HCT116 (cell line): ENCODE measurements around the gene KCNA2. TPM values are rescaled to one million over a fixed set of nuclear protein-coding genes. Genes with fewer than 3 reads are reported as not detected.

Experiments used
- ATAC-seq: fragments of 200-7000 bp; cut with Tn5 transposase; 2 replicates; pipeline ENCODE4 v1.9.1; 2020; ENCODE audit warnings: mild to moderate bottlenecking, moderate library complexity
- BruUV-seq: library from RNA; stranded (reverse); fragments of 400-500 nt; replicated peaks from 2 replicates; lab custom pipeline; 2021; lab: Mats Ljungman, UMichigan
- CTCF ChIA-PET: fragments of 300-600 bp; sonication (Branson Sonifier 250); formaldehyde crosslinking; loops from one replicate; lab custom pipeline; 2021; ENCODE audit warnings: antibody characterized with exemption; lab: Charles Lee
- POLR2A ChIA-PET: fragments of 300-600, 350-600 bp; sonication (Branson Sonifier 250); formaldehyde crosslinking; loops from one replicate; lab custom pipeline; 2021; ENCODE audit warnings: antibody characterized with exemption; lab: Charles Lee
- RAD21 ChIA-PET, 2 experiments: fragments of 300-600 bp; sonication (Branson Sonifier 250); formaldehyde crosslinking; loops; one replicate each; lab custom pipeline; 2023; ENCODE audit warnings: low total read pairs in 2 of 2; ENCODE audit not compliant: uncharacterized antibody in 2 of 2, unreplicated experiment in 2 of 2, low non-redundant PET in 1 of 2; lab: Charles Lee
- DNase-seq: peaks from one replicate; pipeline ENCODE4 v3.0.0-alpha.2; 2010; ENCODE audit warnings: low read depth, low spot score
- H2AFZ ChIP-seq: fragments of 200-600 bp; shearing (Covaris generic), sonication (generic); 2 replicates; pipeline ENCODE4 v1.6.1; 2017; ENCODE audit warnings: low read depth, mixed run types, mixed read lengths, antibody characterized with exemption, low read length; ENCODE audit not compliant: poor library complexity, severe bottlenecking
- H3K27ac ChIP-seq: 2 replicates; pipeline ENCODE4 v1.5.1; 2012; ENCODE audit warnings: low read depth, low read length
- H3K27me3 ChIP-seq: fragments of 200-600 bp; sonication (generic); 2 replicates; pipeline ENCODE4 v1.6.1; 2016; ENCODE audit warnings: mixed run types, low read length, mixed read lengths; ENCODE audit not compliant: insufficient read depth
- H3K36me3 ChIP-seq, 2 experiments: fragments of 200-500 bp in 1 of 2; fragments of 200-600 bp in 1 of 2; sonication (Bioruptor generic) in 1 of 2; sonication (generic) in 1 of 2; 2 replicates each; pipeline versions ENCODE4 v1.5.1 to v1.6.1; 2014 to 2016; ENCODE audit warnings: low read length in 2 of 2, inconsistent platforms in 1 of 2, mixed read lengths in 1 of 2, mixed run types in 1 of 2; ENCODE audit not compliant: insufficient read depth in 2 of 2, control insufficient read depth in 1 of 2
- H3K4me1 ChIP-seq, 2 experiments: fragments of 200-600 bp in 1 of 2; sonication (generic) in 1 of 2; 2 replicates each; pipeline versions ENCODE4 v1.5.1 to v1.6.1; 2012 to 2017; ENCODE audit warnings: low read length in 2 of 2, inconsistent platforms in 1 of 2, mild to moderate bottlenecking in 1 of 2, mixed read lengths in 1 of 2, mixed run types in 1 of 2, moderate library complexity in 1 of 2; ENCODE audit not compliant: insufficient read depth in 2 of 2, control insufficient read depth in 1 of 2
- H3K4me2 ChIP-seq: fragments of 200-600 bp; sonication (generic); 2 replicates; pipeline ENCODE4 v1.6.1; 2017; ENCODE audit warnings: mixed run types, low read length, mixed read lengths
- H3K4me3 ChIP-seq, 2 experiments: fragments of 200-600 bp in 1 of 2; sonication (generic) in 1 of 2; replicated peaks in 1 of 2; 2 replicates each; pipeline ENCODE4 v1.5.1; 2011 to 2016; ENCODE audit warnings: low read length in 2 of 2, control low read depth in 1 of 2, low read depth in 1 of 2, mild to moderate bottlenecking in 1 of 2, mixed read lengths in 1 of 2, mixed run types in 1 of 2
- H3K79me2 ChIP-seq: fragments of 200-600 bp; sonication (generic); 2 replicates; pipeline ENCODE4 v1.6.1; 2017; ENCODE audit warnings: mild to moderate bottlenecking, mixed run types, low read length, moderate library complexity, mixed read lengths; ENCODE audit not compliant: insufficient read depth
- H3K9ac ChIP-seq: fragments of 200-600 bp; sonication (generic); 2 replicates; pipeline ENCODE4 v1.6.1; 2016; ENCODE audit warnings: low read length, mixed read lengths
- H3K9me2 ChIP-seq: fragments of 200-600 bp; sonication (generic), shearing (Covaris generic); 2 replicates; pipeline ENCODE4 v1.6.1; 2017; ENCODE audit warnings: mixed run types, mild to moderate bottlenecking, moderate library complexity; ENCODE audit not compliant: insufficient read depth
- H3K9me3 ChIP-seq, 2 experiments: fragments of 200-500 bp in 1 of 2; fragments of 200-600 bp in 1 of 2; sonication (Bioruptor generic) in 1 of 2; sonication (generic) in 1 of 2; 2 replicates each; pipeline ENCODE4 v1.6.1; 2014 to 2017; ENCODE audit warnings: low read length in 2 of 2, mixed read lengths in 2 of 2, inconsistent platforms in 1 of 2, low read depth in 1 of 2, mild to moderate bottlenecking in 1 of 2, mixed run types in 1 of 2, moderate library complexity in 1 of 2; ENCODE audit not compliant: control insufficient read depth in 1 of 2, insufficient read depth in 1 of 2
- H4K20me1 ChIP-seq: fragments of 200-600 bp; sonication (generic), shearing (Covaris generic); 2 replicates; pipeline ENCODE4 v1.6.1; 2017; ENCODE audit warnings: mixed run types, mild to moderate bottlenecking, moderate library complexity; ENCODE audit not compliant: insufficient read depth
- CEBPB ChIP-seq: IDR thresholded peaks from 2 replicates; pipeline ENCODE4 v1.6.1; 2012; ENCODE audit warnings: low read depth
- CTCF ChIP-seq, 3 experiments: fragments of 200-600 bp in 1 of 3; sonication (generic) in 1 of 3; IDR thresholded peaks in 2 of 3; conservative IDR thresholded peaks in 1 of 3; 2 replicates each; pipeline ENCODE4 v1.5.1; 2012 to 2017; ENCODE audit warnings: low read depth in 2 of 3, low read length in 2 of 3, antibody characterized with exemption in 1 of 3, borderline replicate concordance in 1 of 3, control low read depth in 1 of 3, mild to moderate bottlenecking in 1 of 3, mixed read lengths in 1 of 3, mixed run types in 1 of 3, moderate library complexity in 1 of 3; ENCODE audit not compliant: insufficient read depth in 1 of 3
- EGR1 ChIP-seq: IDR thresholded peaks from 2 replicates; pipeline ENCODE4 v1.6.1; 2012; ENCODE audit warnings: low read depth
- ELF1 ChIP-seq: IDR thresholded peaks from 2 replicates; pipeline ENCODE4 v1.6.1; 2012; ENCODE audit warnings: low read depth, borderline replicate concordance
- EZH2 ChIP-seq: fragments of 200-600 bp; sonication (generic); IDR thresholded peaks from 2 replicates; pipeline ENCODE4 v1.6.1; 2017; ENCODE audit warnings: antibody characterized with exemption, mixed run types
- FOSL1 ChIP-seq: IDR thresholded peaks from 2 replicates; pipeline ENCODE4 v1.6.1; 2012; ENCODE audit warnings: low read depth
- MAX ChIP-seq: IDR thresholded peaks from 2 replicates; pipeline ENCODE4 v1.6.1; 2012
- POLR2A ChIP-seq: IDR thresholded peaks from 2 replicates; pipeline ENCODE4 v1.7.0; 2011; ENCODE audit warnings: borderline replicate concordance; ENCODE audit not compliant: insufficient read depth, insufficient read length; ENCODE audit errors: extremely low read depth
- POLR2AphosphoS5 ChIP-seq: IDR thresholded peaks from 2 replicates; pipeline ENCODE4 v1.6.1; 2011; ENCODE audit warnings: mild to moderate bottlenecking, low read depth, low read length, moderate library complexity
- RAD21 ChIP-seq: IDR thresholded peaks from 2 replicates; pipeline ENCODE4 v1.6.1; 2012; ENCODE audit warnings: low read depth, mild to moderate bottlenecking
- SRF ChIP-seq: IDR thresholded peaks from 2 replicates; pipeline ENCODE4 v1.6.1; 2012; ENCODE audit warnings: low read depth
- YY1 ChIP-seq: IDR thresholded peaks from 2 replicates; pipeline ENCODE4 v1.6.1; 2011; ENCODE audit warnings: low read length, low read depth, moderate library complexity, mild to moderate bottlenecking; ENCODE audit not compliant: insufficient replicate concordance; ENCODE audit errors: extremely low read depth
- ZFX ChIP-seq: fragments of 450-650 bp; IDR thresholded peaks from 2 replicates; pipeline ENCODE4 v1.6.1; 2017
- intact Hi-C: fragments of 100-400 bp; cut with micrococcal nuclease; formaldehyde crosslinking; loops from 2 replicates; pipeline ENCODE4 v1.10.0; 2022
- total RNA-seq: library from RNA; stranded (reverse); gene quantifications from one replicate; pipeline ENCODE4 v1.2.1, GENCODE V29; 2021; ENCODE audit not compliant: unreplicated experiment
- TF ChIP-seq, protein P1 (sequence below): IDR thresholded peaks from 2 replicates; pipeline ENCODE4 v1.6.1; 2011; ENCODE audit warnings: mild to moderate bottlenecking, low read length, moderate library complexity; ENCODE audit not compliant: insufficient replicate concordance; ENCODE audit errors: extremely low read depth

Gene KCNA2
- total RNA-seq, 1 experiment from 2014 or later, result not detected

- TF ChIP-seq, protein P1, sequence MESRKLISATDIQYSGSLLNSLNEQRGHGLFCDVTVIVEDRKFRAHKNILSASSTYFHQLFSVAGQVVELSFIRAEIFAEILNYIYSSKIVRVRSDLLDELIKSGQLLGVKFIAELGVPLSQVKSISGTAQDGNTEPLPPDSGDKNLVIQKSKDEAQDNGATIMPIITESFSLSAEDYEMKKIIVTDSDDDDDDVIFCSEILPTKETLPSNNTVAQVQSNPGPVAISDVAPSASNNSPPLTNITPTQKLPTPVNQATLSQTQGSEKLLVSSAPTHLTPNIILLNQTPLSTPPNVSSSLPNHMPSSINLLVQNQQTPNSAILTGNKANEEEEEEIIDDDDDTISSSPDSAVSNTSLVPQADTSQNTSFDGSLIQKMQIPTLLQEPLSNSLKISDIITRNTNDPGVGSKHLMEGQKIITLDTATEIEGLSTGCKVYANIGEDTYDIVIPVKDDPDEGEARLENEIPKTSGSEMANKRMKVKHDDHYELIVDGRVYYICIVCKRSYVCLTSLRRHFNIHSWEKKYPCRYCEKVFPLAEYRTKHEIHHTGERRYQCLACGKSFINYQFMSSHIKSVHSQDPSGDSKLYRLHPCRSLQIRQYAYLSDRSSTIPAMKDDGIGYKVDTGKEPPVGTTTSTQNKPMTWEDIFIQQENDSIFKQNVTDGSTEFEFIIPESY, result no peak
- TF ChIP-seq EZH2, result no peak
- TF ChIP-seq EGR1, result no peak
- no peak for TF ChIP-seq MAX
- no peak for TF ChIP-seq CEBPB
- TF ChIP-seq, all 23 proteins: peak for 0
These were observed 33.7 kb upstream of the KCNA2 start (continued) for GRCh38 chr1:110639724-110640386.

DNA sequence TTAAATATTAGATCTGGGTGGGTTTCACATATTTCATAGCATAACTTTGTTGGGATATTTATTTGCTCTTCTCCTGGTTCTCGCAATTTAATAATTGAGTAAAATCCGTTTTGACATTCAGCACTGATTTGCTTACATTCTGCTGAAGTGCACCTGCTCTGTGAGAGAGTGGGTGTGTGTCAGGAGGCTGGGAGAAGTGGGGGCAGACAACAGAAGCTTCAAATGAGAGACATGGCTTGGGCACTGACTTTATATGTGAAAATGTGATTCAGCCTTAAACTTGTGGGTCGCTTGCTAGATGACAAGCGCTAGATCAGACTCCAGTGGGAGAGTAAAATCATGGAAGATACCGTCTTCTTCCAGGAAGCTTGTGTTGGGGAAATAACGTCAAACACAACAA is 32.4 kb upstream of the KCNA2 start:
- Histone ChIP-seq H3K79me2 (no peaks in the 10 kb centered on the region), H3K4me3 (no peak overlapping the region), H4K20me1 (no peaks in the 10 kb centered on the region), H3K27me3 (peaks cover 68% of the 10 kb centered on the region), H3K36me3 (no peaks in the 10 kb centered on the region), H3K9me2 (no peaks in the 10 kb centered on the region), H3K9me3 (no peaks in the 10 kb centered on the region), H2AFZ (no peak overlapping the region), H3K27ac (no peak overlapping the region), H3K4me2 (no peak overlapping the region), H3K9ac (no peak overlapping the region), H3K4me1 (no peaks in the 10 kb centered on the region)
- no TSS peak for BruUV-seq
- ChIA-PET RAD21 (no interaction called here), POLR2A (no interaction called here), CTCF (interaction anchor here (1.0 kb wide), 1 partner anchor 19 kb away, joined by 3 read pairs; no protein-coding TSS in a partner anchor)
- DNase-seq, result no peak
- intact Hi-C loops, result no loop called here
- no peak for ATAC-seq
- TF ChIP-seq MAX (no peak), YY1 (no peak), POLR2A (no peak), CTCF (IDR thresholded peaks at IDR 0.05 in 2 of 3, conservative IDR thresholded peaks at IDR 0.05 in 1 of 3; ENCODE audit: borderline replicate concordance in 1 of 3, insufficient read depth in 1 of 3, low read depth in 2 of 3, low read length in 2 of 3) (no peak), EGR1 (no peak), ZFX (no peak), RAD21 (no peak), EZH2 (no peak), SRF (no peak), CEBPB (no peak), POLR2AphosphoS5 (no peak), ELF1 (no peak), FOSL1 (no peak)
- TF ChIP-seq, protein P1, result no peak
